GM12801 (cell line): ENCODE data around the gene LAPTM5.

ENCODE experiments used
- TF ChIP-seq, protein P1 (sequence below): IDR thresholded peaks from one replicate; pipeline ENCODE4 v1.5.1; 2011; ENCODE audit warnings: control low read depth; ENCODE audit not compliant: insufficient read length; ENCODE audit errors: extremely low read depth

LAPTM5 gene

DNA sequence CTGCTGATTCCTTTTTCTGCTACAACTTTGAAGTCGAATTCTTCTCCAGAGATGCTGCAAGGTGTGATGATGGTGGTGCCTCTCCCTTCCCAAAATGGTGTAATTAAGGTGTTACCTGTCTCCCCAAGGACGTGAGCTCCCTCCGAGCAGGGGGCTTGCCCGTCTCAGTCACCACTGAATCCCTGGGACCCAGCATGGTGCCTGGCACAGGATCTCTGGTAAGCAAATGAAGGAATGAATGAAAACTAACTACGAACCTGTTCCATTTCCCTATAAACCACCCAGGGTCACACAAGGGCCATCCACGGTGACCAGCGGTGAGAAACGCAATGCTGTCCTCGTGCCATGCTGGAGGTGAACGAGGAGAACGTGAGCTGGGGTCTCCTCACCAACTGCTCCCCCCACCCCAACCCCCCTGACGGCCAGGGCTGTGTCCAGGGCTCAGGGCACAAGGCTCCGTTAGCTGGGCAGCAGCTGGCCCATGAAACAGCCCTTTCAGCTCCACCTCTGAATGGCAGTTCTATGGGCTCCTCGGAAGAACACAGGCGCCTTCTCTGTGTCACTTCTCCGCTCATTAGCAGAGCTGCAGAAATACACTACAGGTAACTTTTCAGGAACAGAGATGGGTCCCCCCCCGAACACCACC lies 32.0 kb downstream of the LAPTM5 start:
- TF ChIP-seq, protein P1, sequence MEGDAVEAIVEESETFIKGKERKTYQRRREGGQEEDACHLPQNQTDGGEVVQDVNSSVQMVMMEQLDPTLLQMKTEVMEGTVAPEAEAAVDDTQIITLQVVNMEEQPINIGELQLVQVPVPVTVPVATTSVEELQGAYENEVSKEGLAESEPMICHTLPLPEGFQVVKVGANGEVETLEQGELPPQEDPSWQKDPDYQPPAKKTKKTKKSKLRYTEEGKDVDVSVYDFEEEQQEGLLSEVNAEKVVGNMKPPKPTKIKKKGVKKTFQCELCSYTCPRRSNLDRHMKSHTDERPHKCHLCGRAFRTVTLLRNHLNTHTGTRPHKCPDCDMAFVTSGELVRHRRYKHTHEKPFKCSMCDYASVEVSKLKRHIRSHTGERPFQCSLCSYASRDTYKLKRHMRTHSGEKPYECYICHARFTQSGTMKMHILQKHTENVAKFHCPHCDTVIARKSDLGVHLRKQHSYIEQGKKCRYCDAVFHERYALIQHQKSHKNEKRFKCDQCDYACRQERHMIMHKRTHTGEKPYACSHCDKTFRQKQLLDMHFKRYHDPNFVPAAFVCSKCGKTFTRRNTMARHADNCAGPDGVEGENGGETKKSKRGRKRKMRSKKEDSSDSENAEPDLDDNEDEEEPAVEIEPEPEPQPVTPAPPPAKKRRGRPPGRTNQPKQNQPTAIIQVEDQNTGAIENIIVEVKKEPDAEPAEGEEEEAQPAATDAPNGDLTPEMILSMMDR: no peak

DNA sequence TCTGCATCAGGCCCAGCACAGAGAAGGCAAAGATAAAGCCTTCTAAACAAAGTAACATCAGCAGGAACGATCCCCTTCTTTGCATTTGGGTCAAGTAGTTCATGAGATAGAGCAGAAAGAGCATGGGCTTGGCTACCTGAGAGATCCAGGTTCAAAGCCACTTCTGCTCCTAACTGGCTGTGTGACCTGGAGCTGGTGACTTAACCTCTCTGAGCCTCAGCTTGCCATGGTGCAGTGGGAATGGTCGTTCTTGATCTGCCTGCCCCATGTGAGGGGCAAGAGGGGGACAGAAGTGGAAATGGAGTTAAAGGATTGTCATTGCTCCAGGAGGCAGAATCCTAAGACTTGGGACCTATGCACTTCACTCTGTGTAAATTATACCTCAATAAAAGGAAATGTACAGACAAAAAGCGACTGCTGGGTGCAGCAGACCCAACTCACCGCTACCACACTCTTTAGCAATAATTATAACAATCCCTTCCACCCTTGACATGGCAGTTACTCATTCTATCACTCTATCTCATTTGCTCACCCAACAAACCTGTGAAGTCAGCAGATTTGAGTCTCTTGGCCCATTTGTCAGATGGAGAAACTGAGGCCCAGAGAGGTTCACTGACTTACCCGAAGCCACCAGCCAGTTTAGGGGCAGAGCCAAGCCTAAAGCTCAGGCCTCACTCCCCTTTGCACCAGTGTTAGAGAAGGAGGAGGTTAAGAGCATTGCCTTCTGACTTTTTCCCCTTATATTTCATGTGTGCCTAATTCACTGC lies 32.7 kb downstream of the LAPTM5 start:
- TF ChIP-seq, protein P1: no peak

DNA sequence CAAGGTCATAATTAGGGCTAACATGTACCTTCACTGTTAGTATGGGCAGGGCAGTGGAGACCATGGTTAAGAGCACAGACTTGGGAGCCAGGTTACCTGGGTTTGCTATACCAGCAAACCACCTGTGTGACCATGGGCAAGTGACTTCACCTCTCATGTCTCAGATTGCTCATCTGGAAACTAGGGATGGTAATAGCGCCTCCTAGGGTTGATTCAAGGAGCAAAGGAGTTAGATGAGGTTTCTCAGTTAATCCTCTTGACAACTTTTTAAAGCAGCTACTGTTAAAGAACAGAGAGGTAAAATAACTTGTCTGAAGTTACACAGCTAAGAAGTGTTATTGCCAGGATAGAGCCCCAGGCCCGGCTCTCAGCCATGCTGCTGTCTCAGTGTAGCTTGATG lies 33.4 kb downstream of the LAPTM5 start:
- TF ChIP-seq, protein P1: no peak

DNA sequence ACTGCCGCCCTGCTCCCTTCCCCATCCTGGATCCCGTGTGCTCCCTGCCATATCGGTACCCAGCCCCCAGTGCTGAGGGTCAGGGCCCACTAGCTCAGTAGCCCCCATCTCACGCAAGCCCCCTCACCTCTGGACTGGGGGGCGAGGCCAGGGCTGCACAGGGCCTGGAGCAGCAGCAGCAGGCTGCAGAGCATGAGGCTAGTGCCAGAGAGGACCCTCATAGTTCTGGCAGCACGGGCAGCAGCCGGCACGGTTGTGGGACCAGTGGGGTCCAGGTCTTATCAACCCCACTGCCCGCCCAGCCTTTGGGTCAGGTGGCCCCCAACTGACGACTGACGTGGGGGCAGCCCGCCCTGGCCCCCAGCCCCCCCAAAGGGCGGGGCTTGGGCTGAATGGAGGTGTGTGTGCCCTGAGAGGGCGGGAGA lies 34.2 kb downstream of the LAPTM5 start, which contains the start of gene MATN1:
MATN1 (minus strand) TSS at position 255 of the 425 bp plus-strand sequence; CDS start at position 221, 34 bp downstream.
- TF ChIP-seq, protein P1: no peak

DNA sequence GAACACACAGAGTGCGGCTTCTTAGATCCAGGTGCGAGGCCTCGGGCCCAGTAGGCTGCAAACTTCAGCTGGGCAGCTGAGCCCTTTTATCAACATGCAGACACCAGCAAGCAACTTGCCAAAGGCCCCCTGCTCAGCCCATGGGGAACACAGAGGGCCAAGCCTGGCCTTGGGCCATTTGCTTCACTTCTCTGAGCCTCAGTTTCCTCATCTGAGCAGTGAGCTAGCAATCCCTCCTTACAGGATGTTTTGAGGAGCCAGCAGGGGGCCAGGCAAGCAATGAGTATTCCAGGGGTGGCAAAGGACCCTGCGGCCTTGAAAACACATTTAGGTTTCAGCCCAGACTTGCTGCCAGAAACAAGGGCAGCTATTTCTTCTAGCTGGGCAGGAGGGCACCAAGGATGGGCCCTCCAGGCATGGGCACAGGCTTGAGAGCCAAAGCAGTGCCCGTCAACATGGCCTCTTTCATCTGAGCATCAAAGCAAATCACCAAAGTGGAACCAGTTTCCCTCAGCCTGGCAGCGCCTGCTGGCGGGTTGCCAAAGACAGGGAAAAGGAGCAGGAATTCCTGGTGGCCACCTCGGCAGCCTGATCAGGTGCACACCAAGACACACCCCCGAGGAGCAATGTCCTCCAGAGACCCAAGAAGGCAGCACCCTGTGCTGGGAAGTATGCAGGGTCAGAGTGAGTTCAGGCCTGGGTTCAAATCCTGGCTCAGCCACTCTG lies 35.6 kb downstream of the LAPTM5 start:
- TF ChIP-seq, protein P1: no peak

DNA sequence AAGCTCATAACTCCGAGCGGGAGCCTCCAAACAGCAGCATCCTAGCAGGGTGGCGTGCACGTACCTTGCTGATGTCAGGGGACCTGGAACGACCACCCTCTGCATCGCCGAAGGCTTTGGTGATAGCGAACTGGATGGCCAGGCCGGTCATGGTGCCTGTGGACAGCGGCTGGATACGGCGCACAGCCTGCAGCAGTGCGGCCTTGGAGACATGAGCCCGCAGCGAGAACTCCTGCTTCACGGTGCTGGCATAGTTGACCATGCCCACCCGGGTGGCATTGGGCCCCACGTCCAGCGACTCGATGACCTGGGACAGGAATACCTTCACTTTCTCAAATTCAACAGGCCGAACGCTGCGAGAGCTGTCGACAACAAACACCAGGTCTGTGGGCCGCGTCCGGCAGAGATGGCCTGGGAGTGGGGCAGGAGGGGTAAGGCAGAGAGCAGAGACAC lies 36.2 kb downstream of the LAPTM5 start:
- TF ChIP-seq, protein P1: no peak
